Upper lobe of left lung (tissue), 4 donors: ENCODE data around the gene SLC25A39.
"Not testable (repeated sequence)": the region's sequence is repeated elsewhere in the genome, so short reads cannot be mapped to it uniquely, and the experiment has no call there.

Experiments
- POLR2A ChIP-seq, 4 donors: fragments of 450-650 bp; IDR thresholded peaks; one replicate each; pipeline ENCODE4 v1.5.1; 2016 to 2017; ENCODE audit warnings: antibody characterized with exemption in 4 of 4, mild to moderate bottlenecking in 2 of 4
- POLR2AphosphoS5 ChIP-seq, 2 donors: sonication (generic); formaldehyde crosslinking; IDR thresholded peaks; one replicate each; pipeline ENCODE4 v1.5.1; 2017; ENCODE audit warnings: antibody characterized with exemption in 2 of 2
- TF ChIP-seq, protein P1 (sequence below), 6 experiments: fragments of 450-650 bp in 4 of 6; fragments of 200-600 bp in 2 of 6; sonication (generic) in 2 of 6; IDR thresholded peaks; one replicate each; pipeline ENCODE4 v1.5.1; 2016 to 2019; ENCODE audit warnings: antibody characterized with exemption in 6 of 6

DNA sequence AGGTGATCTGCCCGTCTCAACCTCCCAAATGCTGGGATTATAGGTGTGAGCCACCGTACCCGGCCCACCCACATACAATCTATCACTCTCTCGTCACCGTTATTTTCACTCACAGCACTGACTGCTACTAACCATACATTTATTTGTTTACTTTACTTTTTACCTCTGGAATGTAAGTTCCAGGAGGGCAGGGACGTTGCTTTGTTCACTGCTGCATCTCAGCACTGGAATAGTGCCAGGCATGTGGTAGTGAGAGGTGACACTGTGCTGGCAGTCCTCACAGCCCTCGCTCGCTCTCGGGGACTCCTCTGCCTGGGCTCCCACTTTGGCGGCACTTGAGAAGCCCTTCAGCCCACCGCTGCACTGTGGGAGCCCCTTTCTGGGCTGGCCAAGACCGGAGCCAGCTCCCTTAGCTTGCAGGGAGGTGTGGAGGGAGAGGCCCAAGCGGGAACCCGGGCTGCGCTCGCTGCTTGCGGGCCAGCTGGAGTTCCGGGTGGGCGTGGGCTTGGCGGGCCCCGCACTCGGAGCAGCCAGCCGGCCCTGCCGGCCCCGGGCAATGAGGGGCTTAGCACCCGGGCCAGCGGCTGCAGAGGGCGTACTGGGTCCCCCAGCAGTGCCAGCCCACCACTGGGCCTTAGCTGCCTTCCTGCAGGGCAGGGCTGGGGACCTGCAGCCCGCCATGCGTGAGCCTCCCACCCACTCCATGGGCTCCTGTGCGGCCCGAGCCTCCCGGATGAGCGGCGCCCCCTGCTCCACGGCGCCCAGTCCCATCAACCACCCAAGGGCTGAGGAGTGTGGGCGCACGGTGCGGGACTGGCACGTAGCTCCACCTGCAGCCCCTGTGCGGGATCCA is 44.0 kb upstream of the SLC25A39 start:
- TF ChIP-seq POLR2AphosphoS5, POLR2A (IDR thresholded peaks at IDR 0.05): not testable (repeated sequence)
- TF ChIP-seq, protein P1, sequence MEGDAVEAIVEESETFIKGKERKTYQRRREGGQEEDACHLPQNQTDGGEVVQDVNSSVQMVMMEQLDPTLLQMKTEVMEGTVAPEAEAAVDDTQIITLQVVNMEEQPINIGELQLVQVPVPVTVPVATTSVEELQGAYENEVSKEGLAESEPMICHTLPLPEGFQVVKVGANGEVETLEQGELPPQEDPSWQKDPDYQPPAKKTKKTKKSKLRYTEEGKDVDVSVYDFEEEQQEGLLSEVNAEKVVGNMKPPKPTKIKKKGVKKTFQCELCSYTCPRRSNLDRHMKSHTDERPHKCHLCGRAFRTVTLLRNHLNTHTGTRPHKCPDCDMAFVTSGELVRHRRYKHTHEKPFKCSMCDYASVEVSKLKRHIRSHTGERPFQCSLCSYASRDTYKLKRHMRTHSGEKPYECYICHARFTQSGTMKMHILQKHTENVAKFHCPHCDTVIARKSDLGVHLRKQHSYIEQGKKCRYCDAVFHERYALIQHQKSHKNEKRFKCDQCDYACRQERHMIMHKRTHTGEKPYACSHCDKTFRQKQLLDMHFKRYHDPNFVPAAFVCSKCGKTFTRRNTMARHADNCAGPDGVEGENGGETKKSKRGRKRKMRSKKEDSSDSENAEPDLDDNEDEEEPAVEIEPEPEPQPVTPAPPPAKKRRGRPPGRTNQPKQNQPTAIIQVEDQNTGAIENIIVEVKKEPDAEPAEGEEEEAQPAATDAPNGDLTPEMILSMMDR (IDR thresholded peaks at IDR 0.05), result not testable (repeated sequence)
